ENCODE results near the gene EDEM2.

EDEM2 gene

DNA sequence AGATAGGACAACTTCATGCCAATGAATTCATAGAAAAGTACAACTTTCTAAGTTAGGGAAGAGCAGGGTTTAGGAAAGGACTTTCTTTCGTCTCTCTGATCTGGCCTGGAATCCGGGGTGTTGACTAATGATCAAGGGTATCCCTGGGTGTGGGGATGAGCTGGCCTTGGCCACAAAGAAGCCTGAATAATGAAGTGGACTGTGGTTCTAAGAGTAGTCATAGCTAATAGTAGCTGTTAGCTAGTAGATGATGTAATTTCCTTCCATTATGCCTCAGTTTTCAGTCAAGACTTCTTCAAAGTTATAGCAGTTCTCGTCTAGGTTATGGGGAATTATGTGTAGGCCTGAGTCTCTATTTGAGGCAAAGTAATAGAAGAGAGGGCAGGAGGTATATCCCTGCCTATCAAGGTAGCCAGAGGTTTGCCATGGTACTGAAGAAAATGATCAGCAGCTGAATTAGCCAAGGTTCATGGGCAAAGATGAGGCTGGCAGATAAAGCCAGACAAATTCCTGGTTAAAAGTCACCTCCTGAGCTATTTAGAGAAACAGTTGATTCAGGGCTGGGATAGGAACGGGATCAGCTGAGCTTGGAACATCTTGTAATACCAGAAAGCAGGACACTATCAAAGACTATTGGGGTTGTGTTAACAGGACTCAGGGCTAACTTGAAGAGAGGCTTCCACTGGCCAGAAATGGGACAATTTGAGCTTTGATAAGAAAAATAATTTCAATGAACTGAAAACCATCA, 35.8 kb downstream of the EDEM2 start:
- H3K9me3 ChIP-seq (ENCODE audit: insufficient read depth, low read length) = no peaks in the 10 kb centered on the region
- H3K36me3 ChIP-seq (ENCODE audit: insufficient read depth, insufficient read length, low read length) = peaks cover 20% of the 10 kb centered on the region
- TF ChIP-seq SUZ12 (IDR thresholded peaks at IDR 0.05; ENCODE audit: extremely low read depth, insufficient read depth, insufficient read length) (no peak), YY1 (IDR thresholded peaks at IDR 0.05; ENCODE audit: insufficient read depth, insufficient read length) (no peak)
- no peak overlapping the region for H3K4me3 ChIP-seq (ENCODE audit: insufficient read length, low read depth)
- H3K4me1 ChIP-seq (ENCODE audit: insufficient read depth, insufficient read length) = no peaks in the 10 kb centered on the region
- H3K27me3 ChIP-seq (ENCODE audit: insufficient read depth, insufficient read length) = no peaks in the 10 kb centered on the region
- no peak overlapping the region for H3K9ac ChIP-seq (ENCODE audit: insufficient read length, low read depth)
- DNase-seq (ENCODE audit: low read depth, low spot score) = no peak

GRCh38 chr20:35108921-35109320, 38.2 kb downstream of the EDEM2 start:
- Histone ChIP-seq H3K4me3 (ENCODE audit: insufficient read length, low read depth) (no peak overlapping the region), H3K9me3 (ENCODE audit: insufficient read depth, low read length) (no peaks in the 10 kb centered on the region), H3K9ac (ENCODE audit: insufficient read length, low read depth) (no peak overlapping the region), H3K4me1 (ENCODE audit: insufficient read depth, insufficient read length) (no peaks in the 10 kb centered on the region), H3K36me3 (ENCODE audit: insufficient read depth, insufficient read length, low read length) (peaks cover 2% of the 10 kb centered on the region), H3K27me3 (ENCODE audit: insufficient read depth, insufficient read length) (no peaks in the 10 kb centered on the region)
- TF ChIP-seq YY1 (IDR thresholded peaks at IDR 0.05; ENCODE audit: insufficient read depth, insufficient read length) (no peak), ZNF274 (IDR thresholded peaks at IDR 0.05; ENCODE audit: low read depth, low read length) (no peak)
- DNase-seq (ENCODE audit: low read depth, low spot score) = no peak

GRCh38 chr20:35106827-35107380, 40.2 kb downstream of the EDEM2 start:
- H3K36me3 ChIP-seq (ENCODE audit: insufficient read depth, insufficient read length, low read length) = no peaks in the 10 kb centered on the region
- no peaks in the 10 kb centered on the region for H3K9me3 ChIP-seq (ENCODE audit: insufficient read depth, low read length)
- no peaks in the 10 kb centered on the region for H3K27me3 ChIP-seq (ENCODE audit: insufficient read depth, insufficient read length)
- no peak for TF ChIP-seq ZNF274 (IDR thresholded peaks at IDR 0.05; ENCODE audit: low read depth, low read length)
- TF ChIP-seq SUZ12 (IDR thresholded peaks at IDR 0.05; ENCODE audit: extremely low read depth, insufficient read depth, insufficient read length) = no peak
- no peak for TF ChIP-seq YY1 (IDR thresholded peaks at IDR 0.05; ENCODE audit: insufficient read depth, insufficient read length)
- H3K4me3 ChIP-seq (ENCODE audit: insufficient read length, low read depth) = no peak overlapping the region
- no peak overlapping the region for H3K9ac ChIP-seq (ENCODE audit: insufficient read length, low read depth)
- DNase-seq (ENCODE audit: low read depth, low spot score) = no peak
- H3K4me1 ChIP-seq (ENCODE audit: insufficient read depth, insufficient read length) = no peaks in the 10 kb centered on the region

DNA sequence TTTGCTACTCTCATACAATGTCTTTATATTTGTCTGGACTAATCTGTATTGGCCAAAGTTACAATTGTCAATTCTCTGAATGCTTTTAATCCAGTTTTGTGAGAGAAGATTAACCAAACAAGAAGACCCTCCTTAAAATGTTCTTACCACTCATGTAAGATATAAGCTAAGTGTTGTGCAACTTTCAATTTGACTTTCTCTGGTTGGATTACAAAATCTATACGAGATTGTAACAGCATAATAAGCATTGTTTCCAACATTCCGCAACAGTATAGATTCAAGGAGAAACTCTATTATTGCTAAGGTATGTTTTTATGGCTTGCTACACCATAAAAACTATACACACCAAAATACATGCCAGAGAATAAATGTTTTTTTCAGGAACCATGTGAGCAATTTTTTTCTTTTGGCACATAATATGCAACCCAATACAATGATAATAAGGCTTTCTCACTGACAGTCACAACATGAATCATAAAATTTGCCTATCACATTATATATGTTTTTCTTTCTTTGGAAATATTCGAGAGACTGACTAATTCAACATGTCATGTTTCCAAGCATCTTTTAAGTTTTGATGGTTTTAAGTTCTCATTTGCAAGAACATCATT, 42.3 kb downstream of the EDEM2 start:
- H3K9me3 ChIP-seq (ENCODE audit: insufficient read depth, low read length) = no peaks in the 10 kb centered on the region
- no peaks in the 10 kb centered on the region for H3K27me3 ChIP-seq (ENCODE audit: insufficient read depth, insufficient read length)
- TF ChIP-seq ZNF274 (IDR thresholded peaks at IDR 0.05; ENCODE audit: low read depth, low read length) (no peak), YY1 (IDR thresholded peaks at IDR 0.05; ENCODE audit: insufficient read depth, insufficient read length) (no peak), SUZ12 (IDR thresholded peaks at IDR 0.05; ENCODE audit: extremely low read depth, insufficient read depth, insufficient read length) (no peak)
- H3K4me1 ChIP-seq (ENCODE audit: insufficient read depth, insufficient read length) = no peaks in the 10 kb centered on the region
- H3K4me3 ChIP-seq (ENCODE audit: insufficient read length, low read depth) = no peak overlapping the region
- no peaks in the 10 kb centered on the region for H3K36me3 ChIP-seq (ENCODE audit: insufficient read depth, insufficient read length, low read length)
- DNase-seq (ENCODE audit: low read depth, low spot score) = no peak
- no peak overlapping the region for H3K9ac ChIP-seq (ENCODE audit: insufficient read length, low read depth)

GRCh38 chr20:35101620-35102019, 45.5 kb downstream of the EDEM2 start:
- Histone ChIP-seq H3K9ac (ENCODE audit: insufficient read length, low read depth) (no peak overlapping the region), H3K9me3 (ENCODE audit: insufficient read depth, low read length) (no peaks in the 10 kb centered on the region), H3K27me3 (ENCODE audit: insufficient read depth, insufficient read length) (no peaks in the 10 kb centered on the region), H3K4me1 (ENCODE audit: insufficient read depth, insufficient read length) (no peaks in the 10 kb centered on the region), H3K4me3 (ENCODE audit: insufficient read length, low read depth) (no peak overlapping the region), H3K36me3 (ENCODE audit: insufficient read depth, insufficient read length, low read length) (no peaks in the 10 kb centered on the region)
- DNase-seq (ENCODE audit: low read depth, low spot score) = no peak
- TF ChIP-seq ZNF274 (IDR thresholded peaks at IDR 0.05; ENCODE audit: low read depth, low read length) (no peak), SUZ12 (IDR thresholded peaks at IDR 0.05; ENCODE audit: extremely low read depth, insufficient read depth, insufficient read length) (no peak), YY1 (IDR thresholded peaks at IDR 0.05; ENCODE audit: insufficient read depth, insufficient read length) (no peak)

DNA sequence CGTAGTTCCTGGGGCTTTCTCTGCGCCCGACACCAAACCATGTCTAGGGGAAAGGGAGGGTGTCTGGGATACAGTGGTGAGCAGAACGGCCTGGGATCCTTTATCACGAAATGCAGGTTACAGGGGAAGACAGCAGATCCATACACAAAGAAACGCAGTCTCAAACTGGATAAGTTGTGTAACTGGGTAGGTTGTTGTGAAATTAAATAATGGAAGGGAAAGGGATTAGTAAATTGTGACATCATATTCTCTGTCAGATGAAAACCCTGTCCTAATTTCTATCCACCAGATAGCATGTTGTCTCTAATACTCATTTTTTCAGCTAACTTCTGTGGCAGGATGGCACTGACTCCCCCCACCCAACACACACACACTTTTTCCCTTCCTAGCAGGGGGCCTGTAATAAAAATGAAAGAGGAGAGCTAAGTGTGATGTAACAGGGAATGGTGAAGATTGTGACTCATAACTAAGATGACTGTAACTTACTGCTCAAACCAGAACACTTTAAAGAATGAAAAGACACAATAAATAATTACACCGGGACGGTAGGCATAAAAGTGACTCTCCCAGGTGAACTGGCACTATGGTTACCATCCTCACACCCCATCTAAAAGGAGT, 53.8 kb downstream of the EDEM2 start:
- H3K36me3 ChIP-seq (ENCODE audit: insufficient read depth, insufficient read length, low read length) = peaks cover 13% of the 10 kb centered on the region
- H3K9me3 ChIP-seq (ENCODE audit: insufficient read depth, low read length) = no peaks in the 10 kb centered on the region
- H3K4me3 ChIP-seq (ENCODE audit: insufficient read length, low read depth) = peak overlapping the region; percentile 95
- H3K27me3 ChIP-seq (ENCODE audit: insufficient read depth, insufficient read length) = peaks cover 3% of the 10 kb centered on the region
- H3K4me1 ChIP-seq (ENCODE audit: insufficient read depth, insufficient read length) = no peaks in the 10 kb centered on the region
- H3K9ac ChIP-seq (ENCODE audit: insufficient read length, low read depth) = peak overlapping the region; percentile 96
- no peak for TF ChIP-seq YY1 (IDR thresholded peaks at IDR 0.05; ENCODE audit: insufficient read depth, insufficient read length)
- no peak for TF ChIP-seq SUZ12 (IDR thresholded peaks at IDR 0.05; ENCODE audit: extremely low read depth, insufficient read depth, insufficient read length)
- no peak for TF ChIP-seq ZNF274 (IDR thresholded peaks at IDR 0.05; ENCODE audit: low read depth, low read length)
- no peak for DNase-seq (ENCODE audit: low read depth, low spot score)
